ENCODE data around the gene IL2RG.
A peak's percentile ranks its signal among the peaks of the same experiment; 100 is the strongest.

IL2RG gene

GRCh38 chrX:71111141-71111843 is at the start of gene IL2RG:
IL2RG (minus strand) TSS chrX:71111577; CDS start chrX:71111539, 38 bp downstream.
- DNase-seq (ENCODE audit: low read depth in 3 of 3), result peak in 2 of 3 experiments; percentile 54 to 65

GRCh38 chrX:71160475-71160874 is 49.1 kb upstream of the IL2RG start:
- DNase-seq (ENCODE audit: low read depth in 3 of 3), result no peak

GRCh38 chrX:71159335-71159734 is 48.0 kb upstream of the IL2RG start:
- no peak for DNase-seq (ENCODE audit: low read depth in 3 of 3)

- DNase-seq (ENCODE audit: low read depth in 3 of 3), result no peak
Measured at GRCh38 chrX:71158603-71159002, 47.2 kb upstream of the IL2RG start.

- no peak for DNase-seq (ENCODE audit: low read depth in 3 of 3)
Measured at GRCh38 chrX:71154641-71155040, 43.3 kb upstream of the IL2RG start.

- no peak for DNase-seq (ENCODE audit: low read depth in 3 of 3)
Measured at GRCh38 chrX:71154196-71154595, 42.8 kb upstream of the IL2RG start.

- no peak for DNase-seq (ENCODE audit: low read depth in 3 of 3)
Measured at GRCh38 chrX:71151366-71151765, 40.0 kb upstream of the IL2RG start.

GRCh38 chrX:71148278-71148663 is 36.9 kb upstream of the IL2RG start:
- no peak for DNase-seq (ENCODE audit: low read depth in 3 of 3)

GRCh38 chrX:71147496-71148277 is 36.3 kb upstream of the IL2RG start:
- DNase-seq (ENCODE audit: low read depth in 3 of 3), result no peak

- no peak for DNase-seq (ENCODE audit: low read depth in 3 of 3)
Measured at GRCh38 chrX:71144651-71145050, 33.3 kb upstream of the IL2RG start, which contains the start of gene NLGN3. NLGN3 (plus strand) TSS chrX:71144841; CDS start chrX:71147750, 2,909 bp downstream.

GRCh38 chrX:71143508-71143907 is 32.1 kb upstream of the IL2RG start:
- no peak for DNase-seq (ENCODE audit: low read depth in 3 of 3)

GRCh38 chrX:71140440-71140839 is 29.1 kb upstream of the IL2RG start:
- DNase-seq (ENCODE audit: low read depth in 3 of 3), result no peak

- no peak for DNase-seq (ENCODE audit: low read depth in 3 of 3)
Measured at GRCh38 chrX:71131510-71131909, 20.1 kb upstream of the IL2RG start.

GRCh38 chrX:71128915-71129765 is 17.8 kb upstream of the IL2RG start:
- peak; percentile 49 to 53 (median 50) for DNase-seq (ENCODE audit: low read depth in 3 of 3)

- DNase-seq (ENCODE audit: low read depth in 3 of 3), result no peak
Measured at GRCh38 chrX:71128166-71128833, 16.9 kb upstream of the IL2RG start.

- no peak for DNase-seq (ENCODE audit: low read depth in 3 of 3)
Measured at GRCh38 chrX:71118985-71119535, 7.7 kb upstream of the IL2RG start.

GRCh38 chrX:71118032-71118984 is 6.9 kb upstream of the IL2RG start, which contains the start of gene MED12:
MED12 (plus strand) TSS chrX:71118596; CDS start chrX:71118755, 159 bp downstream.
- peak; percentile 62 to 64 (median 63) for DNase-seq (ENCODE audit: low read depth in 3 of 3)

- DNase-seq (ENCODE audit: low read depth in 3 of 3), result no peak
Measured at GRCh38 chrX:71117358-71117757, 6.0 kb upstream of the IL2RG start.

GRCh38 chrX:71111921-71112431 is 599 bp upstream of the IL2RG start:
- DNase-seq (ENCODE audit: low read depth in 3 of 3), result no peak

- no peak for DNase-seq (ENCODE audit: low read depth in 3 of 3)
Measured at GRCh38 chrX:71109051-71109450, 2.3 kb downstream of the IL2RG start.
